Measurements from ENCODE around the gene RYR2.

DNA sequence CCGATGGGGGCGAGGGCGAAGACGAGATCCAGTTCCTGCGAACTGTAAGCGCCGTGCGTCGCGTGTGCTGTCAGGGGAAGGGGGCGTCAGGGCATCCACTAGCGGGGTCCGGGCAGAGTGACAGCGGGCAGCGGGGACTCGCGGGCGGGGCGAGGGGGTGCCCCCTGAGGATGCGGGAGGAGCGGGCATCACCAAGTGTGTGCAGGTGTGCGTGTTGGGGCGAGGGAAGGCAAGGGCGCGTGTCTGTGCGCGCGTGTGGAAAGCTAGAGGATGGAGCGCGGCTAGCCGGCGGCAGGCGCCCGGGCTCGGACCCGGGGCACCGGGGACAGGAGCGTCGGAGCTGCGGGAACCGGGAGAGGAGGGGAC, 525 bp downstream of the RYR2 start:
- TF ChIP-seq CTCF (conservative IDR thresholded peaks at IDR 0.05) (no peak), ZFX (IDR thresholded peaks at IDR 0.05) (no peak)
